HuH-7 (cell line): Measurements from ENCODE around the gene ADNP.

ENCODE experiments used
- DNase-seq: peaks from one replicate; pipeline ENCODE4 v3.0.0; 2011; ENCODE audit warnings: low spot score

The ADNP gene

DNA sequence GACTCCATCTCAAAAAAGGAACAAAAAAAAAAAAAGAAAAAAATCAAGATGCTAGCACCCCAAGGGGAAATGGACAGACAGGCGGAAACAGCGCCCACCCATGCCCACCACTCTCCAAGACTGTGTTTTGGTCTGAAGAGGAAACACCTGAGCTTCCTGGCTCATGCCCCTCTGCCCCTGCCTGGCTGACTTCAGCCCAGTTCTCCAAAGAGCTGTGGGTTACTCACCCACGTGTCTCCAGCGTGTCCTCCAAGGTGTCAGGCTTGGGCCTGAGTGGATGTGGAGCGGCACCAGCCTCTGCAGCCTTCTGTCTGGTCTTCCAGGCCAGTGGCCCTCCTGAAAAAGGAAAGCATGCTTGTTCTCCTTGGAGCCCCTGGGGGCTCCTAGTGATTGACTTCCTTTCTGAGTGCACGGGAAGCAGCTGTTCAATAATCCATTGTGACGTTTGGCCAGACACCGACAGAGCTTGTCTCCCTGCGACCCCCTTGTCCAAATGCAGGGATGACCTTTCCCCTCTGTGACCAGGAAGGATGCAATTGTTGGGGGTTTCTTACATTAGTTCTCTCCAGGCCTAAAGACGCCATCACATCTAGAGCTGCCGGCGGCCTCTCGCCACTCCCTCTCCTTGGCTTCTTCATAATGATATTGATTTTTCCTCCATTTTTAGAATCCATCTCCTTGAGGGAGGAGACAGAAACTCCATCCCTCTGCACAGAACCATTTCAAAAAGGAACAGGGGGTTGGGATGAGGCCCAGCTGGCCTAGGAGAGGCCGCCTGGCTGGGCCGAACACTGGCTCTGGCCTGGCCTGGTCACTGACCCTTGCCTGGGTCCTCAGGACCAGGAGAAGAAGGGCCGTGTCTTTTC lies 58.4 kb downstream of the ADNP start:
- DNase-seq, result no peak

DNA sequence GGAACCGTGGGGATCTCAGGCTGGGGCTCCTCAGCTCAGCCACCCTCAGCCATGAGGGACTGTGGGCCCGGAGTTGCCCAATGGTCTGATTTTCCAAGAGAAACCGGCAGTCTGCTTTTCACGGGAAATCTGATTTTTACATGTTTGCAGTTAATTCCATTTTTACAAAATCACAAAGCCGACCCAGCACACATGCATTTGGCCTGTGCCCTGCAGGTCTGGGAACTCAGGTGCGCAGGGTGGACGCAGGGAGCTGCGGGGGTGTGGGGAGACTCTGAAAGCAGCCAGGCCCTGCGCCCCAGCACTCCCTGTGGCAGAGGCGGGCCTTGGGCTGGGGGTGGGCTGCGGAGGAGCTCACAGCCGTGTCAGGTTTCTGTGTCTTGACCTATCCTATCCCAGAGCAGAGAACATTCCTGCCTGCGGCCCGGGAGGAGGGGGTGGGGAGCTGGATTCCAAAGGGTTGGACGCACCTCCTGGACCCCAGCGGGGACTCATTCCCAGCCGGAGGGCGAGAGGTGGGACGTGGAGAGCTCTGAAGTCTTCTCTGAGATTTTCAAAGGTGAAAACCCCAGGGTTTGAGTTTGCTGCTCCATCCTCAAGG lies 60.6 kb downstream of the ADNP start:
- no peak for DNase-seq

DNA sequence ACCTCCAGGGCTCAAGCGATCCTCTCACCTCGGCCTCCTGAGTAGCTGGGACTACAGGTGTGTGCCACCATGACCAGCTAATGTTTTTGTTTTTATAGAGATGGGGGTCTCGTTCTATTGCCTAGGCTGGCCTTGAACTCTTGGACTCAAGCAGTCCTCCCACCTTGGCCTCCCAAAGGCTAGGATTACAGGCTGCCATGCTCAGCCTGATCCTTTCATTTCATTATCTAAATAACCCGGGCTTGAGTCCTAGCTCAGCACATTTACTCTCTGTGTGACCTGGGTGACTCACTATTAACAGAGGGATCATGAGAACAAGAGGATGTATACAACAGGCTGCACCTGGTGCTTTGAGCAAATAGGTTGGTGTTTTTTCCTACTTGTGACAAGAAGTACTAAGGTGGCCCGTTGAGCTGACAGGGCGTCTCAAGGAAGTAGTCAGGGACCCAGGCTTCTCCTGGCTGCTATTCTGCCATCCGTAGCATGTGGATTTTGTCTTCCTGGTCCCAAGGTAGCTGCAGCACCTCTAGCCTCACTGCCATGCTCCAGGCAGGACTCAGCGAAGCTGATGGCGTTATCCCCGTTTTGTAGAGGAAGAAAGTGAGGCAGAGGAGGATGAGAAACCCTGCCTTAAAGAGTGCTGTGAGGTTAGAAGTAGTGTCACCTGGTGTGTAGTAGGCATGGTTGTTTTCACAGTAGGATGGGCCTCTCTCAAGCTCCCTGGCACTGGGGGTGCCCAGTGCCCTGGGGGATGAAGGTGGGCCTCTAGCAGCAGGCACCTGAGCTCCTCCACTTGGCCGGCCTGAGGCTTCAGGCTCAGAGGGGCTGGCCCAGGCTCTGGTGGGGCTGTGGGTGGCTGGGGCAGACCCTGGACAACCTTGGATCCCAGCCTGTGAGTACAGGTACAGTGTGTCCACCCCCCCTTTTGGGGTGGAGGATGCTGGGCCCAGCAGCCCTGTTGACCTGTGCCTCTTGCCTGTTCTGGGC lies 62.4 kb downstream of the ADNP start:
- DNase-seq, result no peak

GRCh38 chr20:50867805-50868204 lies 63.4 kb downstream of the ADNP start:
- no peak for DNase-seq

- no peak for DNase-seq
Measured at GRCh38 chr20:50866831-50867230, 64.4 kb downstream of the ADNP start.

DNA sequence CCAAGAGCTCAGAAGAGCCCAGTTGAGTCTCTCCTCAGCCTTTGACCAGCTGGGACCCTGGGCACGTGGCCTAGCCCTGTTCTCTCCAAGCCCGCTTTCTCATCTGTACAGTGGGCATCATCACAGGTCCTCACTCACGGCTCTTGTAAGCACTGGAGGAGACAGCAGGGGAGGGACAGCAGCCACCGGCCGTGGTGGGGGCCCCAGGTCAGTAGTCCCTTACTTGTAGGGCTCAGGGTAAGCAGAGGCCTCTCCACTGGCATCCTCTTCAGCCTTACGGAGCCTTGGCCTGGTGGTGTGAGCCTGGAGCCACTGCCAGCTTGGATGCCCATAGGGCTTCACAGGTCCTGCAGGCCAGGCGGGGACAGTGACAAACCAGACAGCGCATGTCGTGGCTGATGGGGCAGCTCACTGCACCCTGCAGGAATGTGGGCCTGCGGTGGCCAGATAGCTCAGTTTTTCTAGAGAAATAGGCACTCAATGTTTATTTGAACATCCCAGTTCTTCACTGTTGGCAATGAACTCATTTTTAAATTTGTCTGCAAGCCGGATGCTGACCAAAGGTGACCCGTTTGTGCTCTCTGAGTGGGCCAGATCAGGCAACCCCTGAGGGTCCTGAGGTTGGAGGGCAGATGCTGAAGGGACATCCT lies 65.1 kb downstream of the ADNP start:
- DNase-seq, result no peak

GRCh38 chr20:50865591-50865990 lies 65.6 kb downstream of the ADNP start:
- DNase-seq, result no peak

- DNase-seq, result no peak
Measured at GRCh38 chr20:50865114-50865513, 66.1 kb downstream of the ADNP start.

- DNase-seq, result no peak
Measured at GRCh38 chr20:50862546-50862945, 68.7 kb downstream of the ADNP start.

GRCh38 chr20:50861012-50861411 lies 70.2 kb downstream of the ADNP start:
- DNase-seq, result no peak

- no peak for DNase-seq
Measured at GRCh38 chr20:50859161-50859560, 72.1 kb downstream of the ADNP start.

GRCh38 chr20:50858525-50858924 lies 72.7 kb downstream of the ADNP start:
- DNase-seq, result no peak

GRCh38 chr20:50857348-50857747 lies 73.9 kb downstream of the ADNP start:
- DNase-seq, result no peak

DNA sequence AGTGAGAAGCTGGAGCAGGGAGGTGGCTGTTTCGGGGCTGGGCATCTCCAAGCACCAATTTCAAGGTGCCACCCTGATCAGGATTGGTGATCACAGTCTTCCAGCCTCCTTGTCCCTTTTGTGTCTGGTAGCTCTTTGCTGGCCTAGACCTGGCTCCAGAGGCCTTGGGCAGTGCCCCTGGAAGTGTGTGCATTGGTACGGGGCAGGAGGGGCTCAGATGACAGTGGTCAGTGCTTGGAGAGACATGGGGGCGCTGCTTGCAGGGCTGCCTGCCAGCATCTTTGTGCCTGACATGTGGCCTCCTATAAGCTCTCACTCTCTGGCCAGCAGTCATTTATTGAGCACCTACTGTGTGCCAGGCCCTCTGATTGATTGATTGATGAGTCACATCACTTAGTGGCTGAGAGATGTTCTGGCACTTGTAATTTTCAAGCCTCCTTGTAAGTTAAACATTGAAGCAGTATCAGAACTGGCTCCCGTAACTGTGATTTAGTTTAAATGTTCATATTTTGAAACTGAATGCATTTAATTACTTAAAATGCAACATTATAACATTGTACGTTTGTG lies 74.7 kb downstream of the ADNP start:
- DNase-seq, result no peak

DNA sequence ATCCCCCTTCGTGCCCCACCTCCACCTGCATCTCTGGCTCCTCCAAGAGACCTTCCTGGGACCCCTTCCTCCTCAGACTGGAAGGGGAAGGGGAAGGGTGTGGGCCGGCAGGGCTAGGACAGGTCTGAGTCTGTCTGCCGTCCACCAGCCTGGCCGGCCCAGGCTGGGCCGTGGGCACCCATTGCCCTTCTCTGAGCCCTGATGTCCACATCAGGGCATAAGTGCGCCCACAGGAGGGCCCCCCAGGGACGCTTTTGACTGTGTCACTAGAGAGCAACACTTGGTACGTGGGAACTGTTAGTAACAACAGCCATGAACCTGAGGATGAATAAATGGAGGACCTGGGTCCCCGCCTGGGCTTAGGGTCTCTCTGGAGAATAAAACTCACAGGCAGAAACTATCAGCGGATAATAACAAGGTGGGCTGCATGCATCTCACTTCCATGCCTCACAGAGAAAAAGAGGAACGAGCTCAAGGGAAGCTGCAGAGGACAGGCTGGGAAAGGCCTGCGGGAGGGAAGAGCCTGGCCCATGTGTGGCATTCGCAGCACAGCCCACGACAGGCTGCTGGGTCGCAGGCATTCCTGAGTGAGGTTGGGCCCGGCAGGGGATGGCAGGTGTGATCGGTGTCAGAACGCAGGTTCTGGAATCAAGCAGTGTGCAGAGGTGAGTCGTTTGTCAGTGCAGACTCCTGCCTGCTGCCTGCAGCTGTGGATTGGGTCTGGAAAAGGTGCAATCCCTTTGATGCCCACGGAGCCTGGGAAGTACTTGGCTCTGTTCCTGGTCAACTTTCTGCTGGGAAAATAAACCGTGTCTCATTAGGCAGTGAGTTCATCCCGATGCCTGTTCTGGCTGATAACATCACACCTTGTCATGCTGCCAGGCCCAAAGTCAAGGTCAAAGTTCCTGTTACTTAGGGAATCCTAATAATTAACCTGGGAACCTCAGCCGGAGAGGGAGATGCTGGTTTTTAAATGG lies 75.5 kb downstream of the ADNP start:
- DNase-seq, result peak; percentile 62

GRCh38 chr20:50854506-50855249 lies 76.6 kb downstream of the ADNP start:
- DNase-seq, result no peak

DNA sequence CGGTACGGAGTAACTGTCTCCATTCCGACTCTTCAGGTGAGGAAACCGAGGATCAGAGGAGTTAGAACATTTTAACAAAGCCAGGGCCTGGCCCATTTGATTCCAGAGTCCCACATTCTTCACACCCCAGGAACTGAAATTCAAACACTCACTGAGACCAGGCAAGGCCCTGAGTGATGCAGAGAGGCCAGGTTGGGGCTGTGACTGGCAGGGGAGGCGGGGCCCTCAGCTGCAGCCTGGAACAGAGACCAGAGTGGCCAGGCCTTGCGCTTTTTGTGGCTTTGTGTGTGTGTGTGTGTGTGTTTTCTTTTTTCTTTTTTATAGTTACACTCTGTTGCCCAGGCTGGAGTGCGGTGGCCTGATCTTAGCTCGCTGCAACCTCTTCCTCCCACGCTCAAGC lies 79.2 kb downstream of the ADNP start:
- DNase-seq, result no peak

DNA sequence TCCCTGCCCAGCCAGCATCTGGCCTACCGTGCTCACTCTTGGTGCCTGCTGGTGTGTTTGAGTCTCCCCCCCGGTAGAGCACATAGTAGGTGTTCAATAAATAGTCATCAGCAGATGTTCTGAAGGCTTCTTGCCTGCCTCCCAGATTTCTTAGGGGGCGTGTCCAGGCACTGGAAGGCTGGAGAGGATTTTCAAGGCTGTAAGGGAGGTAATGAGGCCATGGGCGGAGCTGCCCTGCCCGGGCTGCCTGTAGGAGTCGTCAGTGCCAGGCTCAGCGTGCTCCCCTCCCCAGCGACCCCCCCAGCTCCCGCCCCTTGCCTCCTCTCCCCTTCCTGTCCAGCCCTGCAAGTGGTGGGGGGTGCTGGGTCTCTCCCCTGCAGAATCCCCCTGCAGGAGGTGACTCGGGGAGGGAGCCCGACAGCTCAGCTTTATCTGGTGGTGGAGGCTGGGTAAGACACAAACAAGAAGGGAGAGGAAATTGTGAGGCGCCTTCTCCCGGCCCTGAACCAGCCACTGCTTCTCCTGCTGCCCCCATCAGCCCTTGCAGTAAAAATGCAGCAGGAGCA lies 80.4 kb downstream of the ADNP start:
- DNase-seq, result no peak
